GM21367 (cell line): ENCODE measurements around the gene CHCT1.

Source experiments
- ATAC-seq: cut with Tn5 transposase; IDR thresholded peaks from one replicate; pipeline ENCODE4 v1.9.1; 2021; ENCODE audit not compliant: unreplicated experiment

CHCT1 gene

DNA sequence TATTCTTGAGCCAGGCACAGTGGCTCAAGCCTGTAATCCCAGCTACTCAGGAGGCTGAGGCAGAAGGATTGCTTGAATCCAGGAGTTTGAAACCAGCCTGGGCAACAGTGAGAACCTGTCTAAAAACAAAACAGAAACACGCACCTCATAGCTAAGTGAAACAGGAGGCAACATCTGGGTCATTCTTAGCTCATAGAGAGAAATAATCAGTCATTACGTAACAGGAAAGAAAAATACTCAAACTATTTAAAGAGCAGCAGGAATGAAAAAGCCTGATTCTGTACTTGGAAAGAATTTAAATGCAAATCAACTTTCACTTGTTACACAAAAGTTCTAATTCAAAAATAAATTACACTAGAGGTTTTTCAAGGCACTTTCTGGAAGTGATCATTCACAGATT lies 17.2 kb downstream of the CHCT1 start:
- ATAC-seq, result no peak

DNA sequence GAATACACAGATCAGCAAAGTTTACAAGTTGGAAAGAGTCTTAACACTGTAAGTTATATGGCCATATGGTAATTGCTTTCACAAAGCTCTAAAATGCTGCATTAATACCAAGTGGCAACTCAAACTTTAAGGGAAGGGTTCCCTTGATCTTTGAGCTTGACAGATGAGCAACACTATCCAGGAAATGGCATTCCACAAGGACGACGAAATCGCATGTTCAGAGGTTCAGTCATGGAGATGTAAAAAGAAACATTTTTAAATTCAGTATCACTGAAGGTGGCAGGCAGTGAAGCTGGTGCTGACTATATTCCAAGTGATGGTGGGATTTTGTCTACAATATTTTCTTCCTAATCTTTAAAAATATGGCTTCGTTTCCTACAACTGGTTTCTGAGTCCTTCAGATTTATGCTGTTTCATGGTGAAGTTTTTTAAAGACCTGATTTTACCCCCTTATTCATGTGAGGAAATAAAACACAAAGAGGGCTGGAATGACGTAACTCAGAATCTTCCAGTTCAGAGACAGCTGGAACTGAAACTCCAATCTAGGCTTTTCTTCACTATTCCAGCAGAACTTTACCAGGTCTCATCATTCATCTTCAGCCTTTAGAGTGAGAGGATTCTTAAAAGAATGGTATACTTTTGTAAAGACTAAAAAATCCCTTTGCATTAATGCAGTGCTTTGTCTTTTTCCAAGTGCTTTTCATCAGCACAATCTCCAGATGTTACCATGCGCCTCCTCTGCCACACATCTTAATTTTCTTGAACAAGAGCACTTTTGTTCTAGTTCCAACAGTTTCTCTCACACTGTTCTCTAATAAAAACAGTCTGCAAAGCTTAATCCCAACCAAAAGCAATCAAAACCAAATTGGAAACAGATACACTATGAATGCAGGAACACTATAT lies 20.2 kb downstream of the CHCT1 start:
- ATAC-seq, result no peak

DNA sequence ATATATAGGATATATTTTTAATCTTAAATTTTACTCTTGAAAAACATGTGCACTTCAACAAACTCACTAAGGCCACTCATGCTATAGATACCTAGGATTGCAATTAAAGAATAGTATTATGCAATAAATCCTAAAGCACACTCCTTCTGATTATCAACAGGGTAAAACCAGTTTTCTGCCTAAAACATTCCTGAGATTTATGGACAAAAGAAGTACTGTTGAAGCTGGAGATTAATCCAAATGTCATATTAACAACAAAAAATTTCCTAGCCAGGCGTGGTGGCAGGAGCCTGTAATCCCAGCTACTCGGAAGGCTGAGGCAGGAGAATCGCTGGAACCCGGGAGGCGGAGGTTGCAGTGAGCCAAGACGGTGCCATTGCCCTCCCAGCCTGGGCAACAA lies 21.4 kb downstream of the CHCT1 start:
- ATAC-seq, result no peak

DNA sequence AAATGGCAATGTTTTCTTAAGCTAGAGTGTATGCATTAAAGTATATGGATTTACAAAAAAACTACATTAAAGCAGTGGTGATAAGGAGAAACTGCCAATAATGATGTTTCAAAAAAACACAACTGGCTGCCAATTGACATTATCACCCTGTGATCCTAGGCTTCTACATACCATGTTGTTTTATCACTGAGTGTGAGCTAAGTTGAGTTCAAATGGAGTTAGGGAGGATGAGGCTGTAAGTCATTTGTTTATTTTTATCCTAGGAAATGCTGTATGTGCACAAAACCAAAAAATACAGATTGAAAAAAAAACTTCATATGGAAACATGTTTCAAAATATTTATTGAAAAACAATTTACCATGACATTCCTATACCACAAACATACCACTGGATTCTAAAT lies 22.9 kb downstream of the CHCT1 start:
- no peak for ATAC-seq

DNA sequence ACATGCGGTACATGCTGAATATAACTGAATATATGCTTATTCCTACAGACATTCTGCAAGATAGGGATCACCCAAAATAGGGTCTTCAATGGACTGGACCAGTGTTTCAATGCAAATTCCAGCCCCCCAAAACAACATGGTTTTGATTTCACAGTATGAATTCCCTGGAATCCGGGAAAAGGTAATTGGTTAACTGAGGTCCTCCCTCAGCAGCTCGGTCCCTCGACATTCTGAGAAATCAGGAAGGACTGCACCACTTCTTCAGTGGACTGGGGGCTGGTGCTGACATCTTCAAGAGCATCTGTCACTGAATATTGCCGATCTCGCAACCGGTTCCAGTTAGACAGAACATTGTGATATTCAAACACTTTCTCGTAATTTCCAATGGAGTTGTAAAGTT lies 25.1 kb downstream of the CHCT1 start:
- no peak for ATAC-seq

DNA sequence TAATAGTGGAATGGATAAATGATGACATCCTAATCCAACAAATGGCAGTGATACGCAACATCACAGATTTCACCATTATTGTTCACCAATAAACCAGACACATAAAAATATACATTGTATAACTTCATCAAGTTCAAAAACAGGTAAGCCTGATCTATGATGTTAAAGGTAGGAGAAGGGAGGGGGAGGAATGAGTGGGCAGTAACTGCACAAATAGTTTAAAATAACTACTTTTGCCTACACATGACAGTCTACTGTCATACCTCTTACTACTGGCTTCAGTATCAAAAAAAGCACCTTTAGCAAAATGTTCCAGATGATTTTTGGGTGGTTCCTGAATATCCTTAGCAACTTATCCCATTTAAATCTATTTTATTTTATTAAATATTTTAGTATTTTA lies 28.8 kb downstream of the CHCT1 start:
- no peak for ATAC-seq

DNA sequence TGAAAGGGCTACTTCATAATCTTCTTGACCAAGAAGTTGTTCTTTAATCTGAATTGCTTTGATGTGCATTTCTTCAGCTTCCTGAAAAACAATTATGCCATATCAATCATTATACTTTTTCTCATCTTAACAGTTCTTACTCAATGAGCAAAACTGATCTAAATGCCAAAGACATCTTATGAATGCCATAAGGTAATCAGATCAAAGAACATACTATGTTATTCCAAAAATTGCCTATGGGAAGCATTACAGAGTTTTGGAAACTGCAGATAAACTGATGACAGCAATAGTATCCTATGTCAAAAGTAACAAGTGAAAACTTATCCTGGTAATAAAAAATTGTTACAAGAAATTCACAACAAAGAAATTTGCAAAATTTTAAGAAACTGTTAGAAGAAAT lies 29.7 kb downstream of the CHCT1 start:
- ATAC-seq, result no peak

DNA sequence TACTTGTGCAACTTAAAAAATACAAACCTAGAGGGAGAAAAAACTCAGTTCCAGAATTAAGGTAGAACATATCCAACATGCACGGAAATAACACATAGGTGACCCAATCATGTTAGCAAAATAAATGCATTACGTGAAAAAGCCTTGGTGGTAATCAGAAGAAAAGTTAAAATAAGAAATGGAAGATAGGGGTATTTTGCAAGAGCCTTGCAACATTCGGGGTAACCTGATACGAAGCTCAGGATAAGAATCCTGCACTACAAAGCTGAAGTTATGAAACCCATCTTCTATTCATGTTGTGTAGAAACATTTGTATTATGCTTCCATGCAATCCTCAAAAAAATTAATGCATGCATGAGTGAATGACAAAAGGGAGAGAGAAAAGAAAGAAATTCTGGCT lies 33.1 kb downstream of the CHCT1 start:
- ATAC-seq, result no peak

DNA sequence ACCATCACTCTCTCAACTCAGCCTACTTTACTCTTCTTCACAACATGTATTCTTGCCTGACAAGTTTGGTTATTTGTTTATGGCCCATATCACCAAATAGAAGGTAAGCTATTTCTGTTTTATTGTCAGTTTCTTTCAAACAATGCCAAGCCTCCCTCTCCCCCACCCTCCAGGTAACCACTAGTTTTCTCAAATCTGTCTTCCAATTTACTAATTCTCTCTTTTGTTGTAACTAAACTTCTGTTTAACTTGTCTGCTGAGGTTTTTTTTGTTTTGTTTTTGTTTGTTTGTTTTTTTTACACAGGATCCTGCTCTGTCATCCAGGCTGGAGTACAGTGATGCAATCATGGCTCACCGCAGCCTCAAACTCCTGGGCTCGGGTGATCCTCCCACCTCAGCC lies 34.9 kb downstream of the CHCT1 start:
- no peak for ATAC-seq

DNA sequence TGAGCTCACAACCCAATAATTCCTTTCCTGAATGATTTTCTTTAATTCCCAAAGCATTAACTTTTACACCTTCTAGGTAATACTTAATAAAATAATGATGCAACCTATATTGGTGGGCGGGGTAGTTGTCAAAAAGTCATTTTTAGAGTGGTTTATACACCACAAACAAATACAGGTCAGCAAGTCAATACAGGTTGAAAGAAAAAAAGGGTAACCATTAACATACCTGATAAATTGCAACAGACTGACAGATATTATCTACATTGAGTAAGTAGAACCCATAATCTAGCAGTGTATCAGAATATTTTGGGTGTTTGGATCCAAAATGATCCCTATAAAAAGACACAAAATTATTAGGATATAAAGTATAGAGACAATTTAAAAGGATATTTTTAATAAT lies 39.3 kb downstream of the CHCT1 start:
- ATAC-seq, result no peak

DNA sequence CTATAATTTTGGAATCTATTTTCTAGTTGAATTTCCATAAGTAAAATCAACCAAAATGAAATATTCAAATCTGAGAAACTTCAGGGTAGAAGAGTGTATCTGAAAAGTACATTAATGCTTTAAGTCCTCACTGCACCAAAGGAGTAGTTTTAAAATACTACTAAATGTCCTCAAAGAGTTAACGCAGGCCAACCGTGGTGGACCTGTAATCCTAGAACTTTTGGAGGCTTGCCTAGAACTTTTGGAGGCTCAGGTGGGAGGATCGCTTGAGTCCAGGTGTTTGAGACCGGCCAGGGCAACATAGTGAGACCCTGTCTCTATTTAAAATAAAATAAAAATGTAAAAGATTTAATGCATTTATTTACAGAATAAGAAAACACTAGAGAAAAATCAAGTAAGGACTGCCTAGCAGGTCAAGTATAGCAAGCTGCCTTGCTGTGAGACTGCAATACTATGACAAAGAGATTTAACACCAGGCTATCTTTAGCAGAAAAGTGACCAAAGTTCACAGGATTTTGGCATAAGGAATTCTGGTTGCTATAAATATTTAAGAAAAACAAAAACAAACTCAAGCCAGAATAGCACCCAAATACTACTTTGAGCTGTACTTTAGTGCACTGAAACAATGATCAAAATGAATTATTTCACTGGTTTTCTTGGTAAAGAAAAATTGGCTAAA lies 41.0 kb downstream of the CHCT1 start:
- ATAC-seq, result no peak

DNA sequence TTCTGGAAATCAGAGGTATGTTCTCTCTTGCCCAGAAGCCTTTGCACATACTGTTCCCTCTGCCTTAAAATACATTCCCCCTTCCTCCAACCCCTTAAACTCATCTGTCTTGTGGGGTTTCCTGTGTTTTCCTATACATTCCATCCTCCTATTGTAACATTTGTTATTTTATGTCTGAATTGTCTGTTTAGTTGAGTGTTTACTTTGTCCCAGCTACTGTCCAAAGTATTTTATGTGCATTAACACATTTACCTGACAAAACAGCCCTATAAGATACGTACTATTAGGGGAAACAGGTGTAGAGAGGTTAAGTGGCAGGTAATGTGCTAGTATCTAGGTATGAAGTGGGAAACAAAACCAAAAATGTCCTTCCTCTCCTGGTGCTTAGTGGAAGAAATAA lies 42.1 kb downstream of the CHCT1 start:
- ATAC-seq, result no peak

DNA sequence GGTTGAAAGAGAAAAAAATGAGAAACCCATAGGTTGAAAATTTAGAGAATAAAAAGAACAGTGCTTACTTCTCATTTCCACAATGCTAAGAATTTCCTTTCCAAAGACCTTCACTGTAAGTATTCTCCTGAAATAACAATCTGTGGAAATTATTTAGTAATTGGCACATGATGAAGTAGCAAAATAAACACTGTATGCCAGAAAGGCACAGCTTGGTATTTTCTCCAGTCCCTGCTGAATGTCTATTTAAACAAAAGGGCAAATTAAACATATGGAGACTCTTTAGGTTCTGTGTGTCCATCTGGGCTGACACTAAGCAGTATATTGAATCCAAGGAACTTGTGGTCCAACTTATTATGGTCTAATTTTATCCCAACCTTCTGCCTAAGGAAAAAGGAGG lies 46.1 kb downstream of the CHCT1 start:
- ATAC-seq, result no peak

DNA sequence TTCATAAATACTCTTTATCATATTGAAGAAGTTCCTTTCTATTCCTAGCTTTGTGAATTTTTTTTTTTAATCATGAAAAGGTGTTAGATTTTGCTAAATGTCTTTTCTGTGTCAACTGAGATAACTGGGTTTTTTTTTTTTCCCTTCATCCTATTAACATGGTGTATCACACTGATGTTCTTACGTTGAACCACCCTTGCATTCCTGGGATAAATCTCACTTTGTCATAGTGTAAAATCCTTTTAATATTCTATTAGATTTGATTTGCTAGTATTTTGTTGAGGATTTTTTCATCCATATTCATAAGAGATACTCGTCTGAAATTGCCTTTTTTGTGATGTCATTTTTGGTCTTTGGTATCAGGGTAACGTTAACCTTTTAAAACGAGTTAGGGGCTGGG lies 49.2 kb downstream of the CHCT1 start:
- ATAC-seq, result no peak

DNA sequence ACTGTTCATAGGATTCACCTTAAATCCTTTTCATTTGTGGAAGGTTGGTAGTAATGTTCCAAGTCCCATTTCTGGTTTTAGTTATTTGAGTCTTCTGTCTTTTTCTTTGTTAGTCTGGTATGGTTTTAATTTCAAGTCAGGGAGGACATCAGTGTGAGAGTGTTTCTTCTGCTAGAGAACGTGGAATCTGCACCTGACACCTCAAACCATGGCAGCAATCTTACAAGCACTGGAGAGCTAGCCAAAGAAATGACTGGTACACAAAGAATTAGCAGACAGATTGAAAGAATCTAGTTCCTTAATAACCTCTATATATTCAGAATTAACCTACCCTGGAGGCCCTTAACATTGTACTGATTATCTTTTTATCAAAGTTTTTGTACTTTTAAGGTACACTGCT lies 50.2 kb downstream of the CHCT1 start:
- no peak for ATAC-seq

DNA sequence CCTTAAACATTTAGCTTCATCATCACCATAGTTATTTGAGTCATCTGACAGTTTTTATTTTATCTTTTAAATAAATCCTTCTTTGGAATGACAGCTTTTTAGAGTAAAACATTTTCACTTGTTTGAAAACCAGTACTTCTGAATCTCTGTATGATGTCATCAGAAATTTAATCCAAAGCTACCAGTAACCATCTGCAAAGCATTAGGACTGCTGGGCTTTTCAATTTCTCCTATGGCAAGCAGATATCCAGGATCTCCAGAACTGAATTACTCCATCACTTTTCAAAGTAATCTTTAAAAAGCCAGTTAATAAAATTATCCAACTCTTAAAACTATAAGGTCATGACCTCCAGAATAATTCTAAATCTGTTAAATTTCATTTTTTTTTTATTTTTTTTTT lies 51.5 kb downstream of the CHCT1 start:
- no peak for ATAC-seq
